Vagina (tissue), 2 donors: ENCODE results near the gene ARHGEF40. TPM values are rescaled to one million over a fixed set of nuclear protein-coding genes. Genes with fewer than 3 reads are reported as not detected.
A peak's percentile ranks its signal among the peaks of the same experiment; 100 is the strongest.

Experiments used
- DNase-seq, 2 donors: peaks; one replicate each; pipeline ENCODE4 v3.0.0-alpha.2; 2017; ENCODE audit errors: extremely low spot score in 2 of 2
- H3K27ac ChIP-seq: fragments of 200-600 bp; sonication (generic); one replicate; pipeline ENCODE4 v1.5.1; 2019
- H3K27me3 ChIP-seq: fragments of 200-600 bp; sonication (generic); one replicate; pipeline ENCODE4 v1.5.1; 2019
- H3K36me3 ChIP-seq, 2 donors: fragments of 200-600 bp; sonication (generic); one replicate each; pipeline ENCODE4 v1.5.1; 2017 to 2019
- H3K4me1 ChIP-seq: fragments of 200-600 bp; sonication (generic); one replicate; pipeline ENCODE4 v1.5.1; 2019
- H3K4me3 ChIP-seq, 2 donors: fragments of 200-600 bp; sonication (generic); 1 replicate in 1 of 2; 2 replicates in 1 of 2; pipeline ENCODE4 v1.5.1; 2016 to 2019
- H3K9me3 ChIP-seq: fragments of 200-600 bp; sonication (generic); one replicate; pipeline ENCODE4 v1.5.1; 2019
- POLR2A ChIP-seq, 2 donors: fragments of 450-650 bp; IDR thresholded peaks; one replicate each; pipeline ENCODE4 v1.6.1; 2017; ENCODE audit warnings: antibody characterized with exemption in 2 of 2, mild to moderate bottlenecking in 2 of 2, moderate library complexity in 2 of 2
- POLR2AphosphoS5 ChIP-seq, 2 donors: sonication (generic); formaldehyde crosslinking; IDR thresholded peaks; one replicate each; pipeline ENCODE4 v1.9.0; 2017; ENCODE audit warnings: antibody characterized with exemption in 2 of 2, mild to moderate bottlenecking in 2 of 2, low read depth in 1 of 2; ENCODE audit not compliant: insufficient read depth in 1 of 2
- intact Hi-C: fragments of 100-400 bp; cut with DNase I; formaldehyde crosslinking; loops from one replicate; pipeline ENCODE4 v1.15.1; 2023
- total RNA-seq: library from RNA; depleted of rRNA; stranded (reverse); fragments of >200 nt; gene quantifications from one replicate; pipeline ENCODE4 v1.2.3, GENCODE V29; 2016
- TF ChIP-seq, protein P1 (sequence below), 3 experiments: fragments of 450-650 bp in 2 of 3; fragments of 200-600 bp in 1 of 3; sonication (generic) in 1 of 3; IDR thresholded peaks; one replicate each; pipeline ENCODE4 v1.5.1; 2017 to 2019; ENCODE audit warnings: antibody characterized with exemption in 3 of 3, mild to moderate bottlenecking in 2 of 3, moderate library complexity in 2 of 3

Gene ARHGEF40
- total RNA-seq, 1 donor from 2014 or later, result 36.3 TPM

DNA sequence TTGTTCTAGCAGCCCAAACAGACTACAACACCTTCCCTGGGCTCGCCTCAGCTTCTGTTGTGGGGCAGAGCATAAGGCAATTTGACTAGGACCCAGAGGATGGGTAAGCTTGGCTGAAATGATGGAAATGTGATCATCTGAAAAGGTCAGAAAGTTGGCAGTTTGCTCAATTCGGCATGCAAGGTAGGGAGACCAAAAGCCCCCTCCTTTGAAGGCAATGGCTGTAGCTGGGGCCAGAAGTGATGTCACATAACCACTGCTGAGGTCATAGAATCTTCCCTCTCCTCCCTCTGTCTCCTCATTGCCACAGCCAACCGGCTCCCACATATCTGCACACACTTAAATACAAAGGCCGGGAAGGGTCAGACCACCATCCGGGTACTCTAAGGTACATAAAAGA lies 40.2 kb upstream of the ARHGEF40 start, which contains the start of gene TPPP2:
TPPP2 (plus strand) TSS at position 301 of the 400 bp plus-strand sequence. CDS start 365 bp downstream, outside the sequence.
- DNase-seq, result peak in 1 of 2 donors; percentile 16
- no peaks in the 10 kb centered on the region for H3K9me3 ChIP-seq

DNA sequence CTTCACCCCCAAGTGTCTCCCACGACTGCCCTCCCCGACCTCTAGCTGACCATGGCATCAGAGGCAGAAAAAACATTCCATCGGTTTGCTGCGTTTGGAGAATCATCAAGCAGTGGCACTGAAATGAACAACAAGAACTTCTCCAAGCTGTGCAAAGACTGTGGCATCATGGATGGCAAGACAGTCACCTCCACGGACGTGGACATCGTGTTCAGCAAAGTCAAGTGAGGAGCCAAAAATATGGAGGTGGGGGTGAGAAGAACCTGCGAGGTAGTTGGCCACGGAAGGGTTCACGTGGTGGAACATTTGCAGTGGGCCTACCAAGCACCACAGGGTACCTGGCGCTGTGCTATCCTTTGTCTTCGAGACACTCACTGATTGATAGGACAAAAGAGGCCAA lies 39.6 kb upstream of the ARHGEF40 start:
- no peaks in the 10 kb centered on the region for H3K27me3 ChIP-seq
- intact Hi-C loops, result no loop called here
- H3K36me3 ChIP-seq, result no peaks in the 10 kb centered on the region
- no peak overlapping the region for H3K27ac ChIP-seq
- peaks cover 34% of the 10 kb centered on the region for H3K4me1 ChIP-seq
- no peak for DNase-seq
- no peak overlapping the region for H3K4me3 ChIP-seq
- no peaks in the 10 kb centered on the region for H3K9me3 ChIP-seq
- TF ChIP-seq POLR2AphosphoS5 (IDR thresholded peaks at IDR 0.05; ENCODE audit: insufficient read depth in 1 of 2, low read depth in 1 of 2), result no peak
- TF ChIP-seq, protein P1, sequence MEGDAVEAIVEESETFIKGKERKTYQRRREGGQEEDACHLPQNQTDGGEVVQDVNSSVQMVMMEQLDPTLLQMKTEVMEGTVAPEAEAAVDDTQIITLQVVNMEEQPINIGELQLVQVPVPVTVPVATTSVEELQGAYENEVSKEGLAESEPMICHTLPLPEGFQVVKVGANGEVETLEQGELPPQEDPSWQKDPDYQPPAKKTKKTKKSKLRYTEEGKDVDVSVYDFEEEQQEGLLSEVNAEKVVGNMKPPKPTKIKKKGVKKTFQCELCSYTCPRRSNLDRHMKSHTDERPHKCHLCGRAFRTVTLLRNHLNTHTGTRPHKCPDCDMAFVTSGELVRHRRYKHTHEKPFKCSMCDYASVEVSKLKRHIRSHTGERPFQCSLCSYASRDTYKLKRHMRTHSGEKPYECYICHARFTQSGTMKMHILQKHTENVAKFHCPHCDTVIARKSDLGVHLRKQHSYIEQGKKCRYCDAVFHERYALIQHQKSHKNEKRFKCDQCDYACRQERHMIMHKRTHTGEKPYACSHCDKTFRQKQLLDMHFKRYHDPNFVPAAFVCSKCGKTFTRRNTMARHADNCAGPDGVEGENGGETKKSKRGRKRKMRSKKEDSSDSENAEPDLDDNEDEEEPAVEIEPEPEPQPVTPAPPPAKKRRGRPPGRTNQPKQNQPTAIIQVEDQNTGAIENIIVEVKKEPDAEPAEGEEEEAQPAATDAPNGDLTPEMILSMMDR (IDR thresholded peaks at IDR 0.05), result no peak
- no peak for TF ChIP-seq POLR2A (IDR thresholded peaks at IDR 0.05)

More for the DNA sequence above, 40.2 kb upstream of the ARHGEF40 start, which contains the start of gene TPPP2:
- peaks cover 35% of the 10 kb centered on the region for H3K4me1 ChIP-seq
- H3K36me3 ChIP-seq, result no peaks in the 10 kb centered on the region
- H3K27me3 ChIP-seq, result no peaks in the 10 kb centered on the region
- no peak within 1 kb of the TSS for H3K4me3 ChIP-seq
- TF ChIP-seq POLR2A (IDR thresholded peaks at IDR 0.05) (no peak), POLR2AphosphoS5 (IDR thresholded peaks at IDR 0.05; ENCODE audit: insufficient read depth in 1 of 2, low read depth in 1 of 2) (no peak)
- TF ChIP-seq, protein P1 (IDR thresholded peaks at IDR 0.05), result no peak
- intact Hi-C loops, result loop anchor here (5.0 kb wide), 1 partner anchor 72 kb away; the partner anchor contains the start of gene TMEM253
- no peak within 1 kb of the TSS for H3K27ac ChIP-seq

DNA sequence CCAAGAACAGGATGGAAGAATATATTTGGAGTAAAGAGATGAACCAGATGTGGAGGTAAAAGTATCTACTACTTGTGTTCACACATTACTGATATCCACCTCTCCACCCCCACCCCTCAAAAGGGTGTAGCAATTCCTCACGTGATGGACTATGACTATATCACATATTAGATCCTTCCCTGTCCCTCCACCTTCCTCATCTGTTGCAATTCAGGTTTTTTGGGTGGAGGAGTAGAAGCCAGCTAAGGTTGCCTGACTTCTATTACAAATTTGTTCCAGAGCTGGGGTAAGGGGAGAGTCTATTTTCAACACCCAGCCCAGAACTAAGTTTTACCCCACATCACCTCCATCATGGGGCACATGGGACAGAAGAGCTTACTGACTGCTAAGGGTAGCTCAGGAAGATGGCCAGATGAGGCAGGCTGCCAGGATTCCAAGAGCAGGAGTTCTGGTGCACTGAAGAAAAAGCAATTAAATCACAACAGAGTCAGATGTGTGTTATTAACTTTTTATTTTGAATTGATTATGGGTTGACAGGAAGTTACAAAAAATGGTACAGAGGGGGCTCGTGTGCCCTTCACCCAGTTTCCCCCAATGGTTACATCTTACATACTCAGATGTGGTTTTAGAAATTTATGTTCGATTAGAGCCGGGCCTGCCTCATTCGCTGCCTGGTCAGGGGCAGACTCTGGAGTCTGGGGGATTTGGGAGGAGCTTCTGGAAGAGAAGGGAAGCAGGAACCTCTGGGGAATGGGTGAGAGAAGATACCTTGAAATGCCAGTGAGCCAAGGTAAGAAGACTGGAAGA lies 37.6 kb upstream of the ARHGEF40 start:
- no peak for DNase-seq
- H3K27ac ChIP-seq, result no peak overlapping the region
- intact Hi-C loops, result no loop called here

DNA sequence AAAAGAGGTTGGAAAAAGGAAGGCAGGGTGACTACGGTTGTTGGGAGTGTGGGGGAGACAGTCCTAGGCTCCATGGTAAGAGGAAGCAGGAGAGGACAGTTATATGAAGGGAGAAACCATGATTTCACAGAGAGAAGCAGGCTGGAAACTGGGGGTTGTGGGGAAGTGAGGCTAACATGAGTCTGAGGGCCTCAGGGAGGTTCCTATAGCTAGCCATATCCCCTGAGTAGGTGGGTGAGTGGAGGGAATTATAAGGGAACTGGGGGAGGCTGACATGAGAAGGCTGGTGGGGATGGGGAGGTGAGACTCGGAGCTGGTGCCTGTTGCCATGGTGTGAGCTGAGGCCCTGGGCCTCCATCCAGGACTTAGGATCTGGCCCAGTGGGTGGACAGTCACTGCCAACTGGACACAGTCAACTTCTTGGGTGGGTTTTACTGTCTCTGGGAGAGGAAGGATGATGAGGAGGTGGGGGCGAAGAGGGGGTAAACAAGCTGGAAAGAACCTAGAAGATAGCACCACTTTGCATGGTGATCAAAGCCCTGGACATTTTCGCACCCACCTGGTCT lies 36.9 kb upstream of the ARHGEF40 start:
- H3K27ac ChIP-seq, result no peak overlapping the region
- no peaks in the 10 kb centered on the region for H3K27me3 ChIP-seq
- TF ChIP-seq POLR2A (IDR thresholded peaks at IDR 0.05), result no peak
- TF ChIP-seq POLR2AphosphoS5 (IDR thresholded peaks at IDR 0.05; ENCODE audit: insufficient read depth in 1 of 2, low read depth in 1 of 2), result no peak
- TF ChIP-seq, protein P1 (IDR thresholded peaks at IDR 0.05), result no peak
- H3K4me3 ChIP-seq, result no peak overlapping the region
- no peaks in the 10 kb centered on the region for H3K9me3 ChIP-seq
- H3K4me1 ChIP-seq, result peaks cover 20% of the 10 kb centered on the region
- intact Hi-C loops, result no loop called here
- no peak for DNase-seq
- no peaks in the 10 kb centered on the region for H3K36me3 ChIP-seq

More for the DNA sequence above, 37.6 kb upstream of the ARHGEF40 start:
- Histone ChIP-seq H3K4me1 (peaks cover 14% of the 10 kb centered on the region), H3K36me3 (no peaks in the 10 kb centered on the region), H3K4me3 (no peak overlapping the region), H3K9me3 (no peaks in the 10 kb centered on the region), H3K27me3 (no peaks in the 10 kb centered on the region)
- TF ChIP-seq POLR2AphosphoS5 (IDR thresholded peaks at IDR 0.05; ENCODE audit: insufficient read depth in 1 of 2, low read depth in 1 of 2), result no peak
- no peak for TF ChIP-seq POLR2A (IDR thresholded peaks at IDR 0.05)
- TF ChIP-seq, protein P1 (IDR thresholded peaks at IDR 0.05), result no peak
